ENCODE measurements around the gene SBK3. TPM values are rescaled to one million over a fixed set of nuclear protein-coding genes. Genes with fewer than 3 reads are reported as not detected.

Gene SBK3
- total RNA-seq, 1 experiment from 2014 or later = 0.57 TPM

DNA sequence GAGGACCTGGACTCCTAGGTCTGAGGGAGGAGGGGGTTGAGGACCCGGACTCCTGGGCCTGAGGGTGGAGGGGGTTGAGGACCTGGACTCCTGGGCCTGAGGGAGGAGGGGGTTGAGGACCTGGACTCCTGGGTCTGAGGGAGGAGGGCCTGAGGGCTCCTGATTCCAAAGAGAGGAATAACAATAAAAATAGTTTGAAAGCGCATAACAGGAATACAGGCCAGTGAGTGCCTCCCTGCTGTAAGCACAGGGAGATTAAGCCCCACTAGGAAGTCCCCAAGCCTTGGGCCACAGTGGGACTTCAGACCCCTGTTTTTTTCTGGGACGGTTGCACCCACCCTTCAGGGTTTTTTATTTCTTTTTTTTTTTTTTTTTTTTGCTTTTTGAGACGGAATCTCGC lies 7.2 kb downstream of the SBK3 start:
- H3K36me3 Mint-ChIP-seq (ENCODE audit: insufficient read depth, unreplicated experiment) = no peaks in the 10 kb centered on the region
- H3K4me3 Mint-ChIP-seq (ENCODE audit: low read depth, unreplicated experiment) = no peak overlapping the region
- peaks cover 21% of the 10 kb centered on the region for H3K27me3 Mint-ChIP-seq (ENCODE audit: unreplicated experiment)
- no TSS peak for BruUV-seq (replicated peaks)
- peaks cover 3% of the 10 kb centered on the region for H3K9me3 Mint-ChIP-seq (ENCODE audit: low read depth, unreplicated experiment)
- no peak overlapping the region for H3K27ac Mint-ChIP-seq (ENCODE audit: unreplicated experiment)
- CTCF ChIA-PET = interaction anchor here (0.7 kb wide), 1 partner anchor 22 kb away, joined by 3 read pairs; no protein-coding TSS in a partner anchor
- TF ChIP-seq, protein P1, sequence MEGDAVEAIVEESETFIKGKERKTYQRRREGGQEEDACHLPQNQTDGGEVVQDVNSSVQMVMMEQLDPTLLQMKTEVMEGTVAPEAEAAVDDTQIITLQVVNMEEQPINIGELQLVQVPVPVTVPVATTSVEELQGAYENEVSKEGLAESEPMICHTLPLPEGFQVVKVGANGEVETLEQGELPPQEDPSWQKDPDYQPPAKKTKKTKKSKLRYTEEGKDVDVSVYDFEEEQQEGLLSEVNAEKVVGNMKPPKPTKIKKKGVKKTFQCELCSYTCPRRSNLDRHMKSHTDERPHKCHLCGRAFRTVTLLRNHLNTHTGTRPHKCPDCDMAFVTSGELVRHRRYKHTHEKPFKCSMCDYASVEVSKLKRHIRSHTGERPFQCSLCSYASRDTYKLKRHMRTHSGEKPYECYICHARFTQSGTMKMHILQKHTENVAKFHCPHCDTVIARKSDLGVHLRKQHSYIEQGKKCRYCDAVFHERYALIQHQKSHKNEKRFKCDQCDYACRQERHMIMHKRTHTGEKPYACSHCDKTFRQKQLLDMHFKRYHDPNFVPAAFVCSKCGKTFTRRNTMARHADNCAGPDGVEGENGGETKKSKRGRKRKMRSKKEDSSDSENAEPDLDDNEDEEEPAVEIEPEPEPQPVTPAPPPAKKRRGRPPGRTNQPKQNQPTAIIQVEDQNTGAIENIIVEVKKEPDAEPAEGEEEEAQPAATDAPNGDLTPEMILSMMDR (IDR thresholded peaks at IDR 0.05; ENCODE audit: unreplicated experiment) = no peak
- no peaks in the 10 kb centered on the region for H3K4me1 Mint-ChIP-seq (ENCODE audit: low read depth, unreplicated experiment)
- intact Hi-C loops (cut with micrococcal nuclease; ENCODE audit: unreplicated experiment) = no loop called here
- no peak for DNase-seq

DNA sequence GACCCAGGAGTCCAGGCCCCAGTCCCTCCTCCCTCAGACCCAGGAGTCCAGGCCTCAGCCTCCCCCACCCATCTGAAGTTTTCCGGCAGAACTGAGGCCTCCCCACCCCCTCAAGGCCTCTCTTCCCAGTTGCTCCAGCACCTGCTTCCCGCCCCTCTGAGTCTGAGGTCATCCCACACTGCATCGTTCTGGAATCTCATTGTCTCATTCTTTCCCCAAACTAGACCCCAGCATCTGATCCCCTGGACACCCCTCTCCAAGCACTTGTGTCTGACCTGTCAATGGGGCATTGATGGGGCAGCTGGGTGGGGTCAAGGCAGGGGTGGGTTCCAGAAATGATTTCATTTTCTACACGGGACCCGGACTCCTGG lies 7.6 kb downstream of the SBK3 start:
- peaks cover 3% of the 10 kb centered on the region for H3K9me3 Mint-ChIP-seq (ENCODE audit: low read depth, unreplicated experiment)
- intact Hi-C loops (cut with micrococcal nuclease; ENCODE audit: unreplicated experiment) = no loop called here
- TF ChIP-seq, protein P1 (IDR thresholded peaks at IDR 0.05; ENCODE audit: unreplicated experiment) = no peak
- no peaks in the 10 kb centered on the region for H3K36me3 Mint-ChIP-seq (ENCODE audit: insufficient read depth, unreplicated experiment)
- no TSS peak for BruUV-seq (replicated peaks)
- no peak for DNase-seq
- H3K4me3 Mint-ChIP-seq (ENCODE audit: low read depth, unreplicated experiment) = no peak overlapping the region
- H3K27ac Mint-ChIP-seq (ENCODE audit: unreplicated experiment) = no peak overlapping the region
- no peaks in the 10 kb centered on the region for H3K4me1 Mint-ChIP-seq (ENCODE audit: low read depth, unreplicated experiment)
- CTCF ChIA-PET = no interaction called here
- peaks cover 17% of the 10 kb centered on the region for H3K27me3 Mint-ChIP-seq (ENCODE audit: unreplicated experiment)

DNA sequence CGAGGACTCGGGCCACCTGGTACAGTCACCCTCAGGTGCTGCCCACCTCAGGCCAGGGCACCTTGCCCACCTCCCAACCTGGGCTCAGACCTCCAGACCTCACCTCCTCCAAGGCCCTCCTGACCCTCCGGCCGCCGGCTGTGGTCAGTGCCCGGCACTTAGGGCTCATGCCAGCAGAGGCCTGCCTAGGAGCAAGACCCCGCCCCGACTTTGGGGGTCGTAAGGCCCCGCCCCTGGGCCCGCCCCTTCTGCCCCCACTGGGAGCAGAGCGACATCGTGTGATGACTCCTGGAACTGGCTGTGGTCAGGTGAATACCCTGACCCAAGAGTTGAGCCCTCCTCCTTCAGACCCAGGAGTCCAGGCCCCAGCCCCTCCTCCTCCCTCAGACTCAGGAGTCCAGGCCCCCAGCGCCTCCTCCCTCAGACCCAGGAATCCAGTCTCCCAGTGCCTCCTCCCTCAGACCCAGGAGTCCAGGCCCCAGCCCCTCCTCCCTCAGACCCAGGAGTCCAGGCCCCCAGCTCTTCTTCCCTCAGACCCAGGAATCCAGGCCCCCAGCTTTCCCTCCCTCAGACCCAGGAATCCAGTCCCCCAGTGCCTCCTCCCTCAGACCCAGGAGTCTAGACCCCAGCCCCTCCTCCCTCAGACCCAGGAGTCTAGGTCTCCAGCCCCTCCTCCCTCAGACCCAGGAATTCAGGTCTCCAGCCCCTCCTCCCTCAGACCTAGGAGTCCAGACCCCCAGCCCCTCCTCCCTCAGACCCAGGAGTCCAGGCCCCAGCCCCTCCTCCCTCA lies 8.2 kb downstream of the SBK3 start, which contains the start of gene SBK2:
Gene SBK2, minus strand, starts transcription at position 183 of the 790 bp plus-strand sequence. CDS start 839 bp downstream, outside the sequence.
- Mint-ChIP-seq H3K9me3 (ENCODE audit: low read depth, unreplicated experiment) (no peaks in the 10 kb centered on the region), H3K36me3 (ENCODE audit: insufficient read depth, unreplicated experiment) (no peaks in the 10 kb centered on the region), H3K27ac (ENCODE audit: unreplicated experiment) (no peak within 1 kb of the TSS), H3K4me3 (ENCODE audit: low read depth, unreplicated experiment) (no peak within 1 kb of the TSS), H3K27me3 (ENCODE audit: unreplicated experiment) (peaks cover 11% of the 10 kb centered on the region), H3K4me1 (ENCODE audit: low read depth, unreplicated experiment) (no peaks in the 10 kb centered on the region)
- CTCF ChIA-PET = interaction anchor here (0.7 kb wide), 1 partner anchor 11 kb away, joined by 3 read pairs; no protein-coding TSS in a partner anchor
- intact Hi-C loops (cut with micrococcal nuclease; ENCODE audit: unreplicated experiment) = no loop called here
- DNase-seq = no peak
- TF ChIP-seq, protein P1 (IDR thresholded peaks at IDR 0.05; ENCODE audit: unreplicated experiment) = no peak
- no TSS peak for BruUV-seq (replicated peaks)

DNA sequence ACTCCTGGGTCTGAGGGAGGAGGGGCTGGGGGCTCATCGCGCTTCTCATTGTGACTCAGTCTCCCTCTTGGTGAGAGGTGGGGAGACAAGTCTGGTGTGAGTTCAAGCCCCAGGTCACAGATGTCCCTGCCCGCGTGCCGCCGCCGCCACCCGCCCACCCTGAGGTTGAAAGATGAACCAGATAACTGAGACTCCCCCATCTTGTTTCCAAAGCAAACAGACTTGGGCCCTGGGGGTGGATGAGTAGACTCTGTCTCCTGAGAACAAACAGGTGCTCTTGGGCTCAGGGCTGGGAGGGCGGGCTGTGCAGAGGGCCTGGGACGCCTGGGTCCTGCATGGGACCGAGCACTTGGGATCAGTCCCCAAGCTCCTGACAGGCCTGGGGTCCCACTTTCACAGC lies 9.0 kb downstream of the SBK3 start:
- intact Hi-C loops (cut with micrococcal nuclease; ENCODE audit: unreplicated experiment) = no loop called here
- no peak overlapping the region for H3K4me3 Mint-ChIP-seq (ENCODE audit: low read depth, unreplicated experiment)
- no peak overlapping the region for H3K27ac Mint-ChIP-seq (ENCODE audit: unreplicated experiment)
- TF ChIP-seq, protein P1 (IDR thresholded peaks at IDR 0.05; ENCODE audit: unreplicated experiment) = no peak
- H3K36me3 Mint-ChIP-seq (ENCODE audit: insufficient read depth, unreplicated experiment) = no peaks in the 10 kb centered on the region
- H3K4me1 Mint-ChIP-seq (ENCODE audit: low read depth, unreplicated experiment) = no peaks in the 10 kb centered on the region
- CTCF ChIA-PET = interaction anchor here (0.6 to 0.7 kb wide), 2 partner anchors 12 to 27 kb away, joined by 3 to 4 read pairs; no protein-coding TSS in a partner anchor
- no TSS peak for BruUV-seq (replicated peaks)
- peaks cover 3% of the 10 kb centered on the region for H3K27me3 Mint-ChIP-seq (ENCODE audit: unreplicated experiment)
- DNase-seq = no peak
- H3K9me3 Mint-ChIP-seq (ENCODE audit: low read depth, unreplicated experiment) = no peaks in the 10 kb centered on the region

Measured in Calu3 (cell line).